B cell (primary cell): ENCODE results near the gene MUC4. TPM values are rescaled to one million over a fixed set of nuclear protein-coding genes. Genes with fewer than 3 reads are reported as not detected.

ENCODE experiments used
- ATAC-seq: fragments of 200-7000 bp; cut with Tn5 transposase; one replicate; pipeline ENCODE4 v1.10.0; 2021; ENCODE audit warnings: low read depth, mild to moderate bottlenecking, moderate number of reproducible peaks, moderate library complexity
- CTCF ChIA-PET: fragments of 350-600 bp; sonication (Branson Sonifier 250); formaldehyde crosslinking; loops from one replicate; lab custom pipeline; 2021; ENCODE audit warnings: antibody characterized with exemption, inconsistent platforms; lab: Charles Lee
- POLR2A ChIA-PET: fragments of 350-600 bp; sonication (Branson Sonifier 250); formaldehyde crosslinking; loops from one replicate; lab custom pipeline; 2021; ENCODE audit warnings: antibody characterized with exemption; lab: Charles Lee
- DNase-seq: peaks from one replicate; pipeline ENCODE4 v3.0.0; 2013
- H2AFZ ChIP-seq: 2 replicates; pipeline ENCODE4 v1.6.1; 2012; ENCODE audit warnings: mild to moderate bottlenecking, low read depth, low read length; ENCODE audit not compliant: insufficient read depth, poor library complexity, severe bottlenecking
- H3K27ac ChIP-seq, 2 donors: 1 replicate in 1 of 2; 2 replicates in 1 of 2; pipeline ENCODE4 v1.5.1; 2012 to 2013; ENCODE audit warnings: low read length in 2 of 2, mild to moderate bottlenecking in 2 of 2, moderate library complexity in 1 of 2
- H3K27me3 ChIP-seq, 4 experiments: fragments of 200-600 bp in 1 of 4; sonication (generic) in 1 of 4; replicated peaks in 1 of 4; 1 replicate in 2 of 4; 2 replicates in 2 of 4; pipeline versions ENCODE4 v1.6.1 to v1.7.0; 2013 to 2016; ENCODE audit warnings: low read length in 3 of 4, mild to moderate bottlenecking in 2 of 4, mixed read lengths in 1 of 4, moderate library complexity in 1 of 4; ENCODE audit not compliant: insufficient read depth in 4 of 4, control insufficient read depth in 3 of 4; ENCODE audit errors: control extremely low read depth in 1 of 4
- H3K36me3 ChIP-seq, 2 experiments: replicated peaks in 1 of 2; 1 replicate in 1 of 2; 2 replicates in 1 of 2; pipeline versions ENCODE4 v1.6.1 to v1.7.1; 2013; ENCODE audit warnings: low read length in 1 of 2; ENCODE audit not compliant: insufficient read depth in 2 of 2, control insufficient read depth in 1 of 2; ENCODE audit errors: control extremely low read depth in 1 of 2, extremely low read depth in 1 of 2
- H3K4me1 ChIP-seq, 2 donors: fragments of 200-600 bp in 1 of 2; sonication (generic) in 1 of 2; 1 replicate in 1 of 2; 2 replicates in 1 of 2; pipeline versions ENCODE4 v1.5.1 to v1.6.1; 2013 to 2017; ENCODE audit warnings: low read length in 2 of 2; ENCODE audit not compliant: control insufficient read depth in 2 of 2, insufficient read depth in 2 of 2
- H3K4me2 ChIP-seq: replicated peaks from 2 replicates; pipeline ENCODE3; 2012; ENCODE audit warnings: mild to moderate bottlenecking, low read depth, low read length; ENCODE audit not compliant: poor library complexity, severe bottlenecking
- H3K4me3 ChIP-seq, 5 experiments: fragments of 200-600 bp in 1 of 5; sonication (generic) in 1 of 5; 1 replicate in 3 of 5; 2 replicates in 2 of 5; pipeline versions ENCODE4 v1.5.1 to v1.7.0; 2011 to 2016; ENCODE audit warnings: low read length in 4 of 5, mild to moderate bottlenecking in 4 of 5, low read depth in 2 of 5, control low read depth in 1 of 5, moderate library complexity in 1 of 5; ENCODE audit not compliant: insufficient read depth in 1 of 5; ENCODE audit errors: control extremely low read depth in 1 of 5, extremely low read depth in 1 of 5
- H3K79me2 ChIP-seq: fragments of 200-600 bp; sonication (generic); one replicate; pipeline ENCODE4 v1.6.0; 2016; ENCODE audit warnings: low read length; ENCODE audit not compliant: control insufficient read depth, insufficient read depth
- H3K9ac ChIP-seq: fragments of 200-600 bp; sonication (generic); 2 replicates; pipeline ENCODE4 v1.6.1; 2017; ENCODE audit warnings: mild to moderate bottlenecking, low read length, moderate library complexity
- H3K9me3 ChIP-seq, 3 donors: one replicate each; pipeline versions ENCODE4 v1.6.1 to v1.7.1; 2013; ENCODE audit warnings: low read length in 2 of 3; ENCODE audit not compliant: control insufficient read depth in 2 of 3, insufficient read depth in 1 of 3; ENCODE audit errors: control extremely low read depth in 1 of 3
- H4K20me1 ChIP-seq: 2 replicates; pipeline ENCODE4 v1.6.0; 2012; ENCODE audit warnings: mild to moderate bottlenecking, low read length; ENCODE audit not compliant: insufficient read depth, control insufficient read depth, poor library complexity, severe bottlenecking
- H3K27ac Mint-ChIP-seq: one replicate; pipeline ENCODE4 v1.8.0; 2021; ENCODE audit warnings: mixed read lengths
- H3K27me3 Mint-ChIP-seq: one replicate; pipeline ENCODE4 v1.8.0; 2021; ENCODE audit warnings: mixed read lengths
- H3K4me1 Mint-ChIP-seq: one replicate; pipeline ENCODE4 v1.8.0; 2021; ENCODE audit warnings: mixed read lengths
- H3K4me3 Mint-ChIP-seq: one replicate; pipeline ENCODE4 v1.8.0; 2021; ENCODE audit warnings: mixed read lengths
- H3K9me3 Mint-ChIP-seq: one replicate; pipeline ENCODE4 v1.8.0; 2022; ENCODE audit warnings: mixed read lengths; ENCODE audit not compliant: insufficient read depth
- EZH2 ChIP-seq: IDR thresholded peaks from 2 replicates; pipeline ENCODE4 v1.6.1; 2012; ENCODE audit warnings: borderline replicate concordance, low read depth, mild to moderate bottlenecking, moderate library complexity, low read length; ENCODE audit not compliant: insufficient read depth, poor library complexity, severe bottlenecking
- WGBS: methylation state at CpG from one replicate; pipeline ENCODE4 v1.1.5; 2013; ENCODE audit warnings: missing lambda C conversion rate; ENCODE audit not compliant: insufficient coverage; 5-methylcytosine and 5-hydroxymethylcytosine counted together
- intact Hi-C: fragments of 100-400 bp; cut with micrococcal nuclease; formaldehyde crosslinking; loops from one replicate; pipeline ENCODE4 v1.10.0; 2022
- polyA plus RNA-seq: library from polyadenylated mRNA; depleted of rRNA; stranded (reverse); fragments of >200 nt; gene quantifications from 2 replicates; pipeline ENCODE4 v1.2.3, GENCODE V29; 2012
- total RNA-seq, 2 donors: library from RNA; stranded (reverse); fragments of 120-200 nt in 1 of 2; gene quantifications; 1 replicate in 1 of 2; 2 replicates in 1 of 2; pipeline versions ENCODE4 v1.2.3 to v1.2.4, GENCODE V29; 2013 to 2022
- TF ChIP-seq, protein P1 (sequence below): fragments of 200-600 bp; IDR thresholded peaks from one replicate; pipeline ENCODE4 v1.8.0; 2022; ENCODE audit warnings: antibody characterized with exemption, mild to moderate bottlenecking

The MUC4 gene
- total and polyA plus RNA-seq, 2 donors (not counting 1 experiment from before 2014, with no cell fraction given): 0.22 to 1.2 TPM

DNA sequence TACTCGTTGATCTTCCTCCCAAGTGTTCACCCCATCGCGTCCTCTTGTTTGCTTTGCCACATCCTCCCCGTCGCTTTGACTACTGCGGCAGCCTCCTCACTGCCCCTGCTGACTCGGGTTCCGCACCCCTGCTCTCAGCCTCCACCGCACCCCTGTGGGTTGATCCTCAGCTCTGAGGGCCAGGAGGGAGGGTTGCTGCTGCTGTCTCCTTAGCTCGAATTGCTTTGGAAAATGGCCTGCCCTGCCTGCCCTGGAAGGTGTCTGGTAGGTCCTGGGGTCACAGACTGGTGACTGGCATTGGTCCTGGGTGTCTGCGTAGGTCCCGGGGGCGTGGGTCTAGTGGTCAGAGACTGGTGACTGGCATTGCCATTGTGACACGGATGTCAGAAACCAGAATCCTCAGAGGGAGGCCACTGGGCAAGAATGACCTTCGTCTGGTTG, 9.4 kb downstream of the MUC4 start:
- H3K4me3 ChIP-seq: peak overlapping the region in 2 of 5 experiments; percentile 19 to 25
- intact Hi-C loops: no loop called here
- TF ChIP-seq, protein P1, sequence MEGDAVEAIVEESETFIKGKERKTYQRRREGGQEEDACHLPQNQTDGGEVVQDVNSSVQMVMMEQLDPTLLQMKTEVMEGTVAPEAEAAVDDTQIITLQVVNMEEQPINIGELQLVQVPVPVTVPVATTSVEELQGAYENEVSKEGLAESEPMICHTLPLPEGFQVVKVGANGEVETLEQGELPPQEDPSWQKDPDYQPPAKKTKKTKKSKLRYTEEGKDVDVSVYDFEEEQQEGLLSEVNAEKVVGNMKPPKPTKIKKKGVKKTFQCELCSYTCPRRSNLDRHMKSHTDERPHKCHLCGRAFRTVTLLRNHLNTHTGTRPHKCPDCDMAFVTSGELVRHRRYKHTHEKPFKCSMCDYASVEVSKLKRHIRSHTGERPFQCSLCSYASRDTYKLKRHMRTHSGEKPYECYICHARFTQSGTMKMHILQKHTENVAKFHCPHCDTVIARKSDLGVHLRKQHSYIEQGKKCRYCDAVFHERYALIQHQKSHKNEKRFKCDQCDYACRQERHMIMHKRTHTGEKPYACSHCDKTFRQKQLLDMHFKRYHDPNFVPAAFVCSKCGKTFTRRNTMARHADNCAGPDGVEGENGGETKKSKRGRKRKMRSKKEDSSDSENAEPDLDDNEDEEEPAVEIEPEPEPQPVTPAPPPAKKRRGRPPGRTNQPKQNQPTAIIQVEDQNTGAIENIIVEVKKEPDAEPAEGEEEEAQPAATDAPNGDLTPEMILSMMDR: no peak
- TF ChIP-seq EZH2: no peak
- peak overlapping the region; percentile 42 for H3K4me2 ChIP-seq
- Mint-ChIP-seq H3K4me3 (peak overlapping the region; percentile 56), H3K4me1 (peaks cover 43% of the 10 kb centered on the region), H3K27ac (peak overlapping the region; percentile 26), H3K9me3 (no peaks in the 10 kb centered on the region), H3K27me3 (peaks cover 34% of the 10 kb centered on the region)
- peak overlapping the region; percentile 44 for H3K9ac ChIP-seq
- ATAC-seq (peak; percentile 72), DNase-seq (peak; percentile 35)
- CTCF ChIA-PET: interaction anchor here (1.3 kb wide), 1 partner anchor 48 kb away, joined by 4 read pairs; no protein-coding TSS in a partner anchor
- peaks cover 0 to 7% (median 0%) of the 10 kb centered on the region in 3 donors for H3K9me3 ChIP-seq
- POLR2A ChIA-PET: no interaction called here
- H3K79me2 ChIP-seq: no peaks in the 10 kb centered on the region
- H3K36me3 ChIP-seq: no peaks in the 10 kb centered on the region
- H3K4me1 ChIP-seq: peaks cover 14 to 39% of the 10 kb centered on the region in 2 donors
- peak overlapping the region in 1 of 2 donors; percentile 39 for H3K27ac ChIP-seq
- H2AFZ ChIP-seq: peak overlapping the region; percentile 19
- WGBS: 24% methylated on average over 15 of the region's 15 CpGs
- H4K20me1 ChIP-seq: no peaks in the 10 kb centered on the region
- H3K27me3 ChIP-seq: peaks cover 0 to 11% (median 0%) of the 10 kb centered on the region in 4 experiments
